MCF 10A (cell line): ENCODE data around the gene TIAM1. TPM values are rescaled to one million over a fixed set of nuclear protein-coding genes. Genes with fewer than 3 reads are reported as not detected.
A peak's percentile ranks its signal among the peaks of the same experiment; 100 is the strongest.

Source experiments
- BruUV-seq: library from RNA; stranded (reverse); fragments of 400-500 nt; replicated peaks from 2 replicates; lab custom pipeline; 2021; lab: Mats Ljungman, UMichigan
- CTCF ChIA-PET: fragments of 300-600 bp; sonication (Branson Sonifier 250); formaldehyde crosslinking; extraction: SDS; loops from one replicate; lab custom pipeline; 2021; ENCODE audit warnings: antibody characterized with exemption, inconsistent platforms; lab: Yijun Ruan, JAX
- POLR2A ChIA-PET: fragments of 300-600, 350-650 bp; sonication (Branson Sonifier 250); formaldehyde crosslinking; extraction: SDS; loops from one replicate; lab custom pipeline; 2020; ENCODE audit warnings: antibody characterized with exemption, inconsistent platforms; lab: Yijun Ruan, JAX
- DNase-seq: peaks from one replicate; pipeline ENCODE4 v3.0.0-alpha.2; 2018; ENCODE audit not compliant: unreplicated experiment
- H3K27ac Mint-ChIP-seq: one replicate; pipeline ENCODE4 v1.8.0; 2022; ENCODE audit warnings: mild to moderate bottlenecking, low read depth, mixed read lengths; ENCODE audit not compliant: unreplicated experiment
- H3K27me3 Mint-ChIP-seq: one replicate; pipeline ENCODE4 v1.8.0; 2022; ENCODE audit warnings: mixed read lengths; ENCODE audit not compliant: insufficient read depth, unreplicated experiment
- H3K36me3 Mint-ChIP-seq: one replicate; pipeline ENCODE4 v1.8.0; 2022; ENCODE audit warnings: mild to moderate bottlenecking, moderate library complexity, mixed read lengths; ENCODE audit not compliant: insufficient read depth, unreplicated experiment
- H3K4me1 Mint-ChIP-seq: one replicate; pipeline ENCODE4 v1.8.0; 2022; ENCODE audit warnings: mixed read lengths; ENCODE audit not compliant: insufficient read depth, unreplicated experiment
- H3K4me3 Mint-ChIP-seq: one replicate; pipeline ENCODE4 v1.8.0; 2022; ENCODE audit warnings: mild to moderate bottlenecking, moderate library complexity, mixed read lengths; ENCODE audit not compliant: unreplicated experiment
- H3K9me3 Mint-ChIP-seq: one replicate; pipeline ENCODE4 v1.8.0; 2022; ENCODE audit warnings: mixed read lengths; ENCODE audit not compliant: unreplicated experiment
- CTCF ChIP-seq: fragments of 200-600 bp; IDR thresholded peaks from one replicate; pipeline ENCODE4 v1.8.0; 2022; ENCODE audit warnings: antibody characterized with exemption, mild to moderate bottlenecking; ENCODE audit not compliant: unreplicated experiment
- intact Hi-C: fragments of 100-400 bp; cut with micrococcal nuclease; formaldehyde crosslinking; loops from 2 replicates; pipeline ENCODE4 v1.14.1; 2022
- total RNA-seq: library from RNA; stranded (reverse); gene quantifications from 2 replicates; pipeline ENCODE4 v1.2.3, GENCODE V29; 2022

The TIAM1 gene
- total RNA-seq, 1 experiment from 2014 or later = 9.8 TPM

- Mint-ChIP-seq H3K4me1 (peaks cover 8% of the 10 kb centered on the region), H3K4me3 (no peak overlapping the region), H3K36me3 (no peaks in the 10 kb centered on the region), H3K27me3 (no peaks in the 10 kb centered on the region), H3K9me3 (no peaks in the 10 kb centered on the region), H3K27ac (no peak overlapping the region)
- POLR2A ChIA-PET = interaction anchor here (0.7 kb wide), 1 partner anchor 955 kb away, joined by 3 read pairs; no protein-coding TSS in a partner anchor
- TF ChIP-seq CTCF = no peak
- no peak for DNase-seq
- no TSS peak for BruUV-seq
- CTCF ChIA-PET = interaction anchor here (1.0 kb wide), 1 partner anchor 100 kb away, joined by 4 read pairs; no protein-coding TSS in a partner anchor
- intact Hi-C loops = no loop called here
Observed at GRCh38 chr21:31251686-31252085, 92.4 kb downstream of the TIAM1 start.

GRCh38 chr21:31248598-31248997 lies 95.5 kb downstream of the TIAM1 start:
- DNase-seq = peak; percentile 77
- Mint-ChIP-seq H3K27me3 (no peaks in the 10 kb centered on the region), H3K4me3 (no peak overlapping the region), H3K27ac (peak overlapping the region; percentile 85), H3K36me3 (no peaks in the 10 kb centered on the region), H3K9me3 (no peaks in the 10 kb centered on the region), H3K4me1 (peaks cover 8% of the 10 kb centered on the region)
- ChIA-PET POLR2A (interaction anchor here (0.7 to 1.2 kb wide), 2 partner anchors 45 to 95 kb away, joined by 3 read pairs; no protein-coding TSS in a partner anchor), CTCF (no interaction called here)
- no peak for TF ChIP-seq CTCF
- no TSS peak for BruUV-seq
- intact Hi-C loops = no loop called here

GRCh38 chr21:31243611-31244010 lies 100.5 kb downstream of the TIAM1 start:
- Mint-ChIP-seq H3K36me3 (peaks cover 4% of the 10 kb centered on the region), H3K27me3 (no peaks in the 10 kb centered on the region), H3K27ac (no peak overlapping the region), H3K9me3 (peaks cover 21% of the 10 kb centered on the region), H3K4me3 (no peak overlapping the region), H3K4me1 (peaks cover 3% of the 10 kb centered on the region)
- ChIA-PET POLR2A (no interaction called here), CTCF (interaction anchor here (1.0 to 1.4 kb wide), 2 partner anchors 9 to 45 kb away, joined by 3 to 5 read pairs; no protein-coding TSS in a partner anchor)
- no peak for TF ChIP-seq CTCF
- intact Hi-C loops = no loop called here
- BruUV-seq = no TSS peak
- DNase-seq = no peak

GRCh38 chr21:31236528-31236927 lies 107.5 kb downstream of the TIAM1 start:
- H3K36me3 Mint-ChIP-seq = no peaks in the 10 kb centered on the region
- H3K4me3 Mint-ChIP-seq = no peak overlapping the region
- H3K4me1 Mint-ChIP-seq = no peaks in the 10 kb centered on the region
- ChIA-PET POLR2A (no interaction called here), CTCF (interaction anchor here (0.7 kb wide), 1 partner anchor 79 kb away, joined by 3 read pairs; no protein-coding TSS in a partner anchor)
- BruUV-seq = no TSS peak
- intact Hi-C loops = no loop called here
- H3K9me3 Mint-ChIP-seq = peaks cover 14% of the 10 kb centered on the region
- no peak for TF ChIP-seq CTCF
- H3K27me3 Mint-ChIP-seq = no peaks in the 10 kb centered on the region
- H3K27ac Mint-ChIP-seq = no peak overlapping the region
- DNase-seq = no peak
